ENCODE measurements around the gene RAB4B. TPM values are rescaled to one million over a fixed set of nuclear protein-coding genes. Genes with fewer than 3 reads are reported as not detected.

Gene RAB4B
- total and polyA plus RNA-seq, 2 of the 13 experiments (the other 11 are each of a cell fraction or from before 2014, with no cell fraction given): 3.3 to 5.4 TPM

DNA sequence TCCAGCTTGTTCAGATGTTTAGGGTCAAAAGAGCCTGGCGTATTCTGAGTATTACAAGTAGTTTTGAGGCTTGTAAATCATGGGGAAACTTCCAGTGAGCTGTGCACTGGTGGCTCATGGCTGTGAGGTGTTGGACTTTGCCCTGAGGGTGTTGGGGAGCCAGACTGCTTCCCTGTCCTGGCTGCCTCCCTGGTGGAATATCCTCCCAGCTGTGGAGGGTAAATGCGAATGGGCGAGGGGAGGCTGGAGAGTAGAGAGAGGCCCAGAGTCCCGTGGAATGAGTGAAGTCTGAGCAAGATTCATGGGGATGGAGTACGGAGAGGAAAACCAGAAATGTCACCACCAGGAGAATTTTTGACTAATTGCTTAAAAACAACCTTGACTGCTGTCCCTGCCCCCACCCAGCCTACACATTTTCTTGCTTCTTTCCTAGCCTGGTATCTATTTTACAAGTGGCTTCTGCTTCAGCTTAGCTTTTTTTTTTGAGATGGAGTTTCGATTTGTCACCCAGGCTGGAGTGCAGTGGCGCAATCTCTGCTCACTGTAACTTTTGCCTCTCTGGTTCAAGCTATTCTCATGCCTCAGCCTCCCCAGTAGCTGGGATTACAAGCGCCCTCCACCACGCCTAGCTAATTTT, 23.3 kb upstream of the RAB4B start (continued):
- TF ChIP-seq, protein P1, sequence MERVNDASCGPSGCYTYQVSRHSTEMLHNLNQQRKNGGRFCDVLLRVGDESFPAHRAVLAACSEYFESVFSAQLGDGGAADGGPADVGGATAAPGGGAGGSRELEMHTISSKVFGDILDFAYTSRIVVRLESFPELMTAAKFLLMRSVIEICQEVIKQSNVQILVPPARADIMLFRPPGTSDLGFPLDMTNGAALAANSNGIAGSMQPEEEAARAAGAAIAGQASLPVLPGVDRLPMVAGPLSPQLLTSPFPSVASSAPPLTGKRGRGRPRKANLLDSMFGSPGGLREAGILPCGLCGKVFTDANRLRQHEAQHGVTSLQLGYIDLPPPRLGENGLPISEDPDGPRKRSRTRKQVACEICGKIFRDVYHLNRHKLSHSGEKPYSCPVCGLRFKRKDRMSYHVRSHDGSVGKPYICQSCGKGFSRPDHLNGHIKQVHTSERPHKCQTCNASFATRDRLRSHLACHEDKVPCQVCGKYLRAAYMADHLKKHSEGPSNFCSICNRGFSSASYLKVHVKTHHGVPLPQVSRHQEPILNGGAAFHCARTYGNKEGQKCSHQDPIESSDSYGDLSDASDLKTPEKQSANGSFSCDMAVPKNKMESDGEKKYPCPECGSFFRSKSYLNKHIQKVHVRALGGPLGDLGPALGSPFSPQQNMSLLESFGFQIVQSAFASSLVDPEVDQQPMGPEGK (CRISPR knock-in tag; IDR thresholded peaks at IDR 0.05): peak; percentile 53
- TF ChIP-seq DRAP1 (CRISPR knock-in tag; IDR thresholded peaks at IDR 0.05) (0 out of 2 replicates have a peak, but pooled peaks have one; percentile 14), HOMEZ (CRISPR knock-in tag; IDR thresholded peaks at IDR 0.05; ENCODE audit: low read depth) (no peak), ASH2L (IDR thresholded peaks at IDR 0.05; ENCODE audit: insufficient read length, low read depth, low read length) (peak; percentile 23), ZMAT5 (CRISPR knock-in tag; IDR thresholded peaks at IDR 0.05; ENCODE audit: borderline replicate concordance, low read depth) (no peak), NR2F6 (IDR thresholded peaks at IDR 0.05) (no peak), NR2F6 (CRISPR knock-in tag; IDR thresholded peaks at IDR 0.05) (0 out of 2 replicates have a peak, but pooled peaks have one; percentile 11), MED1 (CRISPR knock-in tag; IDR thresholded peaks at IDR 0.05) (peak; percentile 27; the same call in 1 of the 2 replicates), ZBTB38 (CRISPR knock-in tag; IDR thresholded peaks at IDR 0.05) (no peak), TEAD3 (CRISPR knock-in tag; optimal IDR thresholded peaks at IDR 0.05; ENCODE audit: borderline replicate concordance) (peak; percentile 18), POLR2AphosphoS5 (IDR thresholded peaks at IDR 0.05; ENCODE audit: low read depth, low read length) (peak; percentile 44), SPEN (CRISPR knock-in tag; IDR thresholded peaks at IDR 0.05; ENCODE audit: low read depth) (peak; percentile 36; the same call in 1 of the 2 replicates), ZNF264 (CRISPR knock-in tag; IDR thresholded peaks at IDR 0.05) (0 out of 2 replicates have a peak, but pooled peaks have one; percentile 22), NR2F1 (CRISPR knock-in tag; IDR thresholded peaks at IDR 0.05) (0 out of 4 replicates have a peak, but pooled peaks of 1 of the 2 experiments have one; percentile 11), ZNF329 (CRISPR knock-in tag; IDR thresholded peaks at IDR 0.05; ENCODE audit: low read depth) (no peak), BRCA1 (CRISPR knock-in tag; IDR thresholded peaks at IDR 0.05) (no peak)
- TF ChIP-seq, protein P2, sequence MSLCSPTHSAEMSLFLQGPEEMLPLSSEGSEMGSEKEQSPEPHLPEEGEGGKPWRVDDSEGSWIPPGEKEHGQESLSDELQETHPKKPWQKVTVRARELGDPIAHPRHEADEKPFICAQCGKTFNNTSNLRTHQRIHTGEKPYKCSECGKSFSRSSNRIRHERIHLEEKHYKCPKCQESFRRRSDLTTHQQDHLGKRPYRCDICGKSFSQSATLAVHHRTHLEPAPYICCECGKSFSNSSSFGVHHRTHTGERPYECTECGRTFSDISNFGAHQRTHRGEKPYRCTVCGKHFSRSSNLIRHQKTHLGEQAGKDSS (CRISPR knock-in tag; IDR thresholded peaks at IDR 0.05; ENCODE audit: borderline replicate concordance, low read depth): 0 out of 2 replicates have a peak, but pooled peaks have one; percentile 65
- TF ChIP-seq, protein P3, sequence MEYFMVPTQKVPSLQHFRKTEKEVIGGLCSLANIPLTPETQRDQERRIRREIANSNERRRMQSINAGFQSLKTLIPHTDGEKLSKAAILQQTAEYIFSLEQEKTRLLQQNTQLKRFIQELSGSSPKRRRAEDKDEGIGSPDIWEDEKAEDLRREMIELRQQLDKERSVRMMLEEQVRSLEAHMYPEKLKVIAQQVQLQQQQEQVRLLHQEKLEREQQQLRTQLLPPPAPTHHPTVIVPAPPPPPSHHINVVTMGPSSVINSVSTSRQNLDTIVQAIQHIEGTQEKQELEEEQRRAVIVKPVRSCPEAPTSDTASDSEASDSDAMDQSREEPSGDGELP (IDR thresholded peaks at IDR 0.05; ENCODE audit: borderline replicate concordance, low read depth): peak; percentile 55; the same call in 1 of the 2 replicates
- TF ChIP-seq, protein P4, sequence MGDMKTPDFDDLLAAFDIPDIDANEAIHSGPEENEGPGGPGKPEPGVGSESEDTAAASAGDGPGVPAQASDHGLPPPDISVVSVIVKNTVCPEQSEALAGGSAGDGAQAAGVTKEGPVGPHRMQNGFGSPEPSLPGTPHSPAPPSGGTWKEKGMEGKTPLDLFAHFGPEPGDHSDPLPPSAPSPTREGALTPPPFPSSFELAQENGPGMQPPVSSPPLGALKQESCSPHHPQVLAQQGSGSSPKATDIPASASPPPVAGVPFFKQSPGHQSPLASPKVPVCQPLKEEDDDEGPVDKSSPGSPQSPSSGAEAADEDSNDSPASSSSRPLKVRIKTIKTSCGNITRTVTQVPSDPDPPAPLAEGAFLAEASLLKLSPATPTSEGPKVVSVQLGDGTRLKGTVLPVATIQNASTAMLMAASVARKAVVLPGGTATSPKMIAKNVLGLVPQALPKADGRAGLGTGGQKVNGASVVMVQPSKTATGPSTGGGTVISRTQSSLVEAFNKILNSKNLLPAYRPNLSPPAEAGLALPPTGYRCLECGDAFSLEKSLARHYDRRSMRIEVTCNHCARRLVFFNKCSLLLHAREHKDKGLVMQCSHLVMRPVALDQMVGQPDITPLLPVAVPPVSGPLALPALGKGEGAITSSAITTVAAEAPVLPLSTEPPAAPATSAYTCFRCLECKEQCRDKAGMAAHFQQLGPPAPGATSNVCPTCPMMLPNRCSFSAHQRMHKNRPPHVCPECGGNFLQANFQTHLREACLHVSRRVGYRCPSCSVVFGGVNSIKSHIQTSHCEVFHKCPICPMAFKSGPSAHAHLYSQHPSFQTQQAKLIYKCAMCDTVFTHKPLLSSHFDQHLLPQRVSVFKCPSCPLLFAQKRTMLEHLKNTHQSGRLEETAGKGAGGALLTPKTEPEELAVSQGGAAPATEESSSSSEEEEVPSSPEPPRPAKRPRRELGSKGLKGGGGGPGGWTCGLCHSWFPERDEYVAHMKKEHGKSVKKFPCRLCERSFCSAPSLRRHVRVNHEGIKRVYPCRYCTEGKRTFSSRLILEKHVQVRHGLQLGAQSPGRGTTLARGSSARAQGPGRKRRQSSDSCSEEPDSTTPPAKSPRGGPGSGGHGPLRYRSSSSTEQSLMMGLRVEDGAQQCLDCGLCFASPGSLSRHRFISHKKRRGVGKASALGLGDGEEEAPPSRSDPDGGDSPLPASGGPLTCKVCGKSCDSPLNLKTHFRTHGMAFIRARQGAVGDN (CRISPR knock-in tag; IDR thresholded peaks at IDR 0.05): peak; percentile 67
